ENCODE data around the gene ZBTB25.

The ZBTB25 gene

GRCh38 chr14:64516969-64517368 lies 13.3 kb upstream of the ZBTB25 start:
- no peak for DNase-seq (ENCODE audit: extremely low read depth in 1 of 2, low read depth in 1 of 2)

DNA sequence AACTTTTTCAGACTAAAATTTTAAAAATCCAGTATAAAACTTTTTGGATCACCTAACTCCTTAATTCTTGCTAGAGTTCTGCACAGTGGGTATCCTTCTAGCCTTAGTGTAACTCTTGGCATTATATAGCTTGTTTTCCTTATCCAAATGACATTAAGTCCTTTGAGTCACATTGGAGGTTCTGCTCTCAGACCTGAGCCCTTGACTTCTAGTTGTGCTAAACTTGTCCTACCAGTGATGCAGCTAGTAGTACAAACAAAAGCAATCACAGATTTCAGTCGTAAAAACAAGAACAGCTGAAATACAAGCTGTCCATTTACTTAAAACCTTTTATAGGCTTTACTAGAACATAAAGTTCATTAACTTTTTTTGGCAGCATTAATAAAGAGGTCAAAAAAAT lies 11.4 kb upstream of the ZBTB25 start:
- DNase-seq (ENCODE audit: extremely low read depth in 1 of 2, low read depth in 1 of 2) = no peak

- no peak for DNase-seq (ENCODE audit: extremely low read depth in 1 of 2, low read depth in 1 of 2)
Measured at GRCh38 chr14:64513271-64513670, 9.6 kb upstream of the ZBTB25 start.

DNA sequence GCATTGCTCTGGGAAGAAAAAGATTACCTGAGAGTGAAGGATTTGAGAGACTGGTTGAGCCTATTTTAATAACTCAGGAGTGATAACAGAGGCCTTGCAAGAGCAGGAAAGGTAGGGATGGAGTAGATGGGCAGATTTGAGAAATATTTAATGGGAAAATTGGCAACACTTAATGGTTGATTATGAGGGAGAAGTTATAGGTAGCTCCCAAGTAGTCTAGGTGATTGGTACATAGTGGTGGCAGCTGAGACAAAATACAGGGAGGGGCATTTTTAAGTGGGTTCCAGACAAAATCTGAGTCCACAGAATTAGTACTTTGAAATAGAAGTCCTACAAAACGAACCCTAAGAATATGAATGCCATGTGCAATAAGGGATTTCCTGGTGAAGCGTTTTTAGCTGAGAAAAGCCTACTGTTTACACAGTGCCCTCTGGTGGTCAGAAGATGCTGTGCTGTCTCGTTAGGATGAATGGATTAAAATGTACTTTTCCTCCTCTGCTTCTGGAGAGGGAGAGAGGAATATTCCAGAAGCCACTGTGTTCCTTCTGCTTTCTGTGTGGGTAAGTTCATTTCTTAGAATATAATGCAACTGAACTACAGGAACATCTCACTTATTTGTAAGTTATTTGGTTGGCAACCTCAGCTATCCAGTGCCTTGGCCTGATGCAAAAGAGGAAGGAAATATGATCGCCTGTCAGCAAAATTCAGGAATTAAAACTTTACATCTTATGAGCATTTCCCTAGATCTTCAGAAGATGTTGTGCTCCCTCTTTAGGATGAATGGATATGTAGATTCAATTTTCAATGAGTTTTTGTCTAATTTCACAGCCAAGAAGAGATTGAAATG lies 7.4 kb upstream of the ZBTB25 start:
- peak in 1 of 2 donors; percentile 49 for DNase-seq (ENCODE audit: extremely low read depth in 1 of 2, low read depth in 1 of 2)

DNA sequence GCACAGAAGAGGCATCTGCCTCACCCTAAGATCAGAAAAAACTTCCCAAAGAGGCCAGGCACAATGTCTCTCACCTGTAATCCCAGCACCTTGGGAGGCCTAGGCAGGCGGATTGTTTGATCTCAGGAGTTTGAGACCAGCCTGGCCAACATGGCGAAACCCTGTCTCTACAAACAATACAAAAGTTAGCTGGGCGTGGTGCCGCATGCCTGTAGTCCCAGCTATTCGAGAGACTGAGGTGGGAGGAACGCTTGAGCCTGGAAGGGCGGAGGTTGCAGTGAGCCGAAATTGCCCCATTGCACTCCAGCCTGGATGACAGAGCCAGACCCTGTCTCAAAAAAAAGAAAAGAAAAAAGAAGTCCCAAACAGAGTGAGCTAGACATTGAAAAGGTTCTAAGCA lies 5.4 kb upstream of the ZBTB25 start:
- no peak for DNase-seq (ENCODE audit: extremely low read depth in 1 of 2, low read depth in 1 of 2)

- no peak for DNase-seq (ENCODE audit: extremely low read depth in 1 of 2, low read depth in 1 of 2)
Measured at GRCh38 chr14:64508215-64508776, 4.7 kb upstream of the ZBTB25 start.

GRCh38 chr14:64507376-64508156 lies 3.9 kb upstream of the ZBTB25 start:
- DNase-seq (ENCODE audit: extremely low read depth in 1 of 2, low read depth in 1 of 2) = no peak

- no peak for DNase-seq (ENCODE audit: extremely low read depth in 1 of 2, low read depth in 1 of 2)
Measured at GRCh38 chr14:64506721-64507120, 3.1 kb upstream of the ZBTB25 start.

DNA sequence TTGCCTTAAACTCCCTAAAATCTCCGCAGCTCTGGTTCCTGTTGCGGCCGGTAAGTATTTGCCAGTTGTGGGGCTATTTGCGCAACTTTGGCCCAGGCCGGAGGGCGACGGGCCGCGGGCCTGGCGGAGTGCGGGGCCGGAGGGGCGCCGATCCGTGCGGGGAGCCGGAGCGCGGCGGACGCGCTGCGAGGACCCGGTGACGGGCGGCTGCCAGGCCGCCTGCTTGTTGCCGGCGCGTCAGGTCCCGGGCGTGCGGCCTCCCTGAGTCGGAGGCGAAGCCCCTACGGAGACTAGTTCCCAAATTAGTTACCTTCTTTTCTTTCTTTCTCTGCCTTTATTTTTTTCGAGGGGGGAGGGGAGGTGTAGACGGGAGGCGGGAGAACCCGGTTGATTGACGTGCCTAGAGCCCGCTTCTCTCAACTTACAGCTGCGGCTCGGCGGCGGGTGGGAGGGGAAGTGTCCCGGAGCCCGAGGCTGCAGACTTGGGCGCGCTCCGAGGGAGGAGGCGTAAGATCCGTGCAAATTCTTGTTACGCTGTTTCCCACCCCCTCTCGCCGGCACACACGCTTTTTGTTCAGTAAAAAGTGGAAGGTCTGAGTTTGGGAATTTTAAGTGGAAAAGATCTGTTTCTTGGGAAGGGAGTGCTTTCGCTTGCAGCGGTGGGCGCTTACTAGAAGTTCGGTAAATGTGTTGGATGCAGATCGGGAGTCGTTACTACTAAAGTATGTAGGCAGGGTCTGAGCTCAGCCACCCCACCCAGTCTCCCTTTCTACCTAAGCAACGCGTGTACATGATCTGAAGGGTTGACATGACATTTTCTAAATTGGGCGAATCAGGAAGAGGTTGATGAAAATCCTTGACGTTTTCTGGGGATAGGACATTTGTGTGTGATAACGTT lies 1.5 kb upstream of the ZBTB25 start:
- DNase-seq (ENCODE audit: extremely low read depth in 1 of 2, low read depth in 1 of 2) = peak; percentile 69 to 84

DNA sequence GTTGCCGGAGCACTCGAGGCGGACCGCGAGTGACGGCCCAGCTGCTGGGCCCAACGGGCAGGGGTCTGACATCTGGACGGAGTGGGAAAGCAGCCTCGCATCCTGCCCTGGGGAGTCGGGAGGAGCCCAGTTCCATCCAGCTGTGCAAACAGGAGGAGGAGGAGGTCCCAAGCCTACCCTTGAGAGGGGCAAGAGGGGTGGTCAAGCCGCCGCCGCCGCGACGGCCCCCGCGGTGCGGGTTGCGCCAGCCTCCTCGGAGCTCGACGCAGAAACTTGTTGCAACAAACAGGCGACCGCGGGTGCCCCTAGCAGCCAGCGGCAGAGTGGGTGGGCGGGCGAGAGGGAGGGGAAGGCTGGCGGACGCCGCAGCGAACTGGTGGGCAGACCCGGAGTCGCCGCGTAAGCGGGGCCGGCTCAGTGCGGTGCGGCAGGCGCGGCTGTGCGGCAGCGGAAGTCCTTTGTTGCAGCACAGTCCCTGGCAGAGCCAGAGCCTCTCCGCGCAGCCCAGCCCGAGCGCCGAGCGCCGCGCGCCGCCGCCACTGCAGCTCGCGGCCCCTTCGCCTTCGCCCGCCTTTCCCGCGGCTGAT lies 765 bp upstream of the ZBTB25 start, which contains the start of gene ZBTB1:
TSS of gene ZBTB1 (plus strand) at position 461 of the 587 bp plus-strand sequence. CDS start 16,735 bp downstream, outside the sequence.
- peak; percentile 83 to 88 for DNase-seq (ENCODE audit: extremely low read depth in 1 of 2, low read depth in 1 of 2)

- no peak for DNase-seq (ENCODE audit: extremely low read depth in 1 of 2, low read depth in 1 of 2)
Measured at GRCh38 chr14:64502887-64503433, 678 bp downstream of the ZBTB25 start.

GRCh38 chr14:64502456-64502855 lies 1.2 kb downstream of the ZBTB25 start:
- DNase-seq (ENCODE audit: extremely low read depth in 1 of 2, low read depth in 1 of 2) = no peak

DNA sequence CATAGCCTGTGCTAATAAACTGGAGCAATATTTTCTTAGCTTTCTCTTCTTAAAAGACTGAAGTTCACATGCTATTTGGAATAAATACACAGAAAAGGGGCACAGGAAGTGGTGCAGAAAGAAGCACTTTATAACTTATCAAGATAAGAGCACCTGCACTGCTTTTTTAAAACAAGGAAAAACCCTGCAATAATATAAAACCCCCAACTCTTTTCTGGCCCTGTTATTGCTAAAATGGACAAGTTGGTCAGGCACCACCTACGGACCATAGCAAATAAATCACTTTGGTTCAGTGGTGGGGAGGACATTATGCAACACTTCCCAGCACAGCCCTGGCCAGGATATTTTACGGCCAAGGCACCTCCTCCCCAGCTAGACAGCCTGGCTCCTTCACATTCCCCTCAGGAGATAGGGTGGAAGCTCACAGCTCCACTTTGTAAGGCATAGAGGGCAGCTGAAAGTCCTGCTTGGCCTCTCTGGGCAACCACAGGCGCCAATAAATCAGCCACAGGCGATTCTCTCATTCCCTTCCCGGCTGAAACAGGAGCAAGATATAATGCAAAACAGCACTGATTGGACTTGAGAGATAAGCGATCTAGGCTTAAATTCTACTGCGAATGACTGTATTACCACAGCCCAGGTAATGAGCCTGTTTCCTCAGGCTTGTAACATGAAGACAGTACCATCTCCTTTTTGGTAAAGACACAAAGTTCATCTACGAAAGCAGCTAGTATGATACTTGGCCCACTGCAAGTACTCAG lies 2.0 kb downstream of the ZBTB25 start:
- no peak for DNase-seq (ENCODE audit: extremely low read depth in 1 of 2, low read depth in 1 of 2)

- no peak for DNase-seq (ENCODE audit: extremely low read depth in 1 of 2, low read depth in 1 of 2)
Measured at GRCh38 chr14:64500088-64500487, 3.5 kb downstream of the ZBTB25 start.

DNA sequence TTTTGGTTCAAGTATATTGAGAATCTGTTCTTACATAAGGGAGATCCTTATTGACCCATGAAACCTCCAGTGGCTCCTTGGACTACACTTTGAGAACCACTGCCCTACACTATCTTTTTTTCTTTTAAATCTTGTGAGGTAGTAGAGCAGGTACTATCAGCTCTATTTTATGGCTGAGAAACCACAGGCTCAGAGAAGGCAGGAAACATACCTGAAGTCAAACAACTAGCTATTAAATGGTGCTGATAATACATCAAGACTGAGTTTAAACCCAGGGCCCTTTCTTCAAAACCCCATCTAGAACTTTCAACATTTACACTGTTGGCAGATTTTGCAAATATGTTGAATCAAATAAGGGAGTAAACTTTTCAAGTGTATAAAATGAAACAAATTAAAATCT lies 6.9 kb downstream of the ZBTB25 start:
- DNase-seq (ENCODE audit: extremely low read depth in 1 of 2, low read depth in 1 of 2) = no peak

- DNase-seq (ENCODE audit: extremely low read depth in 1 of 2, low read depth in 1 of 2) = no peak
Measured at GRCh38 chr14:64495252-64495651, 8.4 kb downstream of the ZBTB25 start.

GRCh38 chr14:64493455-64493854 lies 10.2 kb downstream of the ZBTB25 start:
- no peak for DNase-seq (ENCODE audit: extremely low read depth in 1 of 2, low read depth in 1 of 2)

GRCh38 chr14:64491637-64492036 lies 12.0 kb downstream of the ZBTB25 start:
- DNase-seq (ENCODE audit: extremely low read depth in 1 of 2, low read depth in 1 of 2) = no peak

GRCh38 chr14:64488590-64489099 lies 15.0 kb downstream of the ZBTB25 start:
- DNase-seq (ENCODE audit: extremely low read depth in 1 of 2, low read depth in 1 of 2) = no peak

Data from stimulated activated CD8-positive, alpha-beta memory T cell treated with anti-CD3 and anti-CD28 coated beads, Interleukin-7, amount 100 ng/mL, for 48 hours (primary cell).